ENCODE results near the gene AGPAT4.

AGPAT4 gene

DNA sequence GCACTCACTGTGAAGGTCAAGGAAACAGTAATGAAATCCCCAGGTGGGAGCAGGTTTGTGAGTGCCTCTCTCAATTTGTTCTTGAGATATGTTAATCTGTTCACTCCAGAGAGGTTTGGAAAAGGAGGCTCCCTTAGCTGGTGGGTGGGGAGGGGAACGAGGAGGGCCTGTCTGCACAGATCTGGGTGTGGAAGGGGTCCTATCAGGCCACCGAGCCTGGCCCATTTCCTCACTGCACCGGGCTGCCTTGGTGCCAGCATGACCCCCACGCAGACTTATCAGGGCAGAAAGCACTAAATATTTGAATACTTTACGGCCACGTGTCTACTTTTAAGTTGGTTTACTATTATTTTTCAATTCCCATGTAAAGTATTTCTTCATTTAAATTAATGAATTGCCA lies 8.3 kb downstream of the AGPAT4 start:
- TF ChIP-seq, protein P1, sequence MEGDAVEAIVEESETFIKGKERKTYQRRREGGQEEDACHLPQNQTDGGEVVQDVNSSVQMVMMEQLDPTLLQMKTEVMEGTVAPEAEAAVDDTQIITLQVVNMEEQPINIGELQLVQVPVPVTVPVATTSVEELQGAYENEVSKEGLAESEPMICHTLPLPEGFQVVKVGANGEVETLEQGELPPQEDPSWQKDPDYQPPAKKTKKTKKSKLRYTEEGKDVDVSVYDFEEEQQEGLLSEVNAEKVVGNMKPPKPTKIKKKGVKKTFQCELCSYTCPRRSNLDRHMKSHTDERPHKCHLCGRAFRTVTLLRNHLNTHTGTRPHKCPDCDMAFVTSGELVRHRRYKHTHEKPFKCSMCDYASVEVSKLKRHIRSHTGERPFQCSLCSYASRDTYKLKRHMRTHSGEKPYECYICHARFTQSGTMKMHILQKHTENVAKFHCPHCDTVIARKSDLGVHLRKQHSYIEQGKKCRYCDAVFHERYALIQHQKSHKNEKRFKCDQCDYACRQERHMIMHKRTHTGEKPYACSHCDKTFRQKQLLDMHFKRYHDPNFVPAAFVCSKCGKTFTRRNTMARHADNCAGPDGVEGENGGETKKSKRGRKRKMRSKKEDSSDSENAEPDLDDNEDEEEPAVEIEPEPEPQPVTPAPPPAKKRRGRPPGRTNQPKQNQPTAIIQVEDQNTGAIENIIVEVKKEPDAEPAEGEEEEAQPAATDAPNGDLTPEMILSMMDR (IDR thresholded peaks at IDR 0.05; ENCODE audit: control insufficient read depth, extremely low read depth, insufficient read depth), result no peak
- H3K4me3 ChIP-seq (ENCODE audit: low read depth, low read length), result no peak overlapping the region
- no peak for DNase-seq (ENCODE audit: low read depth)

DNA sequence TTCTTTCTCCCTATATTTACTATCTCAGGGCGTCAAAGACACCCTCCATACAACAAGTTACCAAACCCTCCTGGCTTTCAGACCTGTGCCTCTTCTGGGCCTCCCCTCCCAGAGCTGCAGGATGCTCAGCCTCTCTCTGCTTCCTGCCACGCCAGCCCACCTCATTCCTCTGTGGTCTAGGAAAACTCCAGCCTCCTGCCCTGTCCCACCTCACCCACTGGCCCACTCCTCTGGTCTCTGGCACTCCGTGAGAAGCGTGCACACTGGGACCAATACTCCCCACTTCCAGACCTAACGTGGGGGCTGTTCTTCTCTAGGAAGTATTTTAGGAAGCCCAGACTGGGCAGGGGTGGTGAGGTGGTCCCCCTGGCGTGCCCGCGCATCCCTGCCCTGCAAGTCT lies 9.7 kb downstream of the AGPAT4 start:
- no peak for DNase-seq (ENCODE audit: low read depth)
- TF ChIP-seq, protein P1 (IDR thresholded peaks at IDR 0.05; ENCODE audit: control insufficient read depth, extremely low read depth, insufficient read depth), result no peak
- no peak overlapping the region for H3K4me3 ChIP-seq (ENCODE audit: low read depth, low read length)

DNA sequence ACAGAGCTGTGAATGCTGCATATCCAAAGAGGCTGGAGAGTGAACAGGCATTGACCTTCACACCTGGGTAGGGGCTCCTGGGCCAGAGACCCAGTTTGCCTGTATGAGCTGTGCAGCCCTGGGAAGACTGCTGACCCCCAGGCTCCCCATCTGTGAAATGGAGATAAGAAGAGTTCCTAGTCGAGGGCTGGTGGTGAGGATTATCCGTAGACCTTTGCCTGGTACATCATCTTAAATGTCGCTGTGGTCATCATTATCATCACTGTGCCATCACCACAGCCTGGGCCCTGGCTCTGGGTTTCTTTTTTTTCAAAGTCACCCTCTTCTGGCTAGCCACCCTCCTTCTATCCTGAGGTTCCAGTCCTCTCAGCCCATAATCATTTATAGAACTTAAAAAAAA lies 12.0 kb downstream of the AGPAT4 start:
- H3K4me3 ChIP-seq (ENCODE audit: low read depth, low read length), result no peak overlapping the region
- TF ChIP-seq, protein P1 (IDR thresholded peaks at IDR 0.05; ENCODE audit: control insufficient read depth, extremely low read depth, insufficient read depth), result no peak
- no peak for DNase-seq (ENCODE audit: low read depth)

DNA sequence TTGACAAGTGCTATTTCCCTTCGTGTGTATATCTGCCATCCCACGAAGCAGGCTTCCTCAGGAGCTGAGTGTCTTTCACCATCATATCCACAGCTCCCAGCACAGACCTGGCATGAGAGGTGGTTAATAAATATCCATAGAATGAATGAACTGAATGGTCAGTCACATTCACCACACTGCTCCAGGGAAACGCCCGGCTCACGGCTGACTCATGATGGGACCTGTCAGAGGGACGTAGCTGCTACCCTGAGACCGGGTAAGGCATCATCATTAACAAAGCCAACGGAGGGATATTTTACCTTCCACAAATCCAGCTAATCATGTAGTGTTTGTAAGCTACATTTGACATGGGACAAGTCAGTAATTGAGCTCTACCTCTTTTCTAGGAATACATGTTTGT lies 12.5 kb downstream of the AGPAT4 start:
- no peak for DNase-seq (ENCODE audit: low read depth)
- TF ChIP-seq, protein P1 (IDR thresholded peaks at IDR 0.05; ENCODE audit: control insufficient read depth, extremely low read depth, insufficient read depth), result no peak
- H3K4me3 ChIP-seq (ENCODE audit: low read depth, low read length), result no peak overlapping the region

DNA sequence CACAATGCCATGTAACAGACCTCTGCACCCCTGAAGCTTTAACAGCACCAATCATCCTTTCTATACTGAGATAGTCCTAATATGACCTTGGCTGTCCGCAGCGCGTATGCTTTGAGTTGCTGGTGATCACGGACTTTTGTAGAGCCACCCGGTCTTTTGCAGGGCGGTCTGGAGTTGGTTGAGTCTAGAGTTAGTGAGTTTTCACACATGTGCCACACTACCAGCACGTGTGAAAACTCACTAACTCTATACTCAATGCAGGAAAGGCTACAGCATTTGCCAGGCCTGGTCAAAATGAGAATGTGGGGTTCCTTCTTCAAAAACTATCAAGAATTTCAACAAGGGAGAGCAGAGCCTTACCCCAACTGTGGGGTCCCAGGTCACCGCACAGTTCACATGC lies 14.6 kb downstream of the AGPAT4 start:
- H3K4me3 ChIP-seq (ENCODE audit: low read depth, low read length), result no peak overlapping the region
- no peak for DNase-seq (ENCODE audit: low read depth)
- TF ChIP-seq, protein P1 (IDR thresholded peaks at IDR 0.05; ENCODE audit: control insufficient read depth, extremely low read depth, insufficient read depth), result no peak

DNA sequence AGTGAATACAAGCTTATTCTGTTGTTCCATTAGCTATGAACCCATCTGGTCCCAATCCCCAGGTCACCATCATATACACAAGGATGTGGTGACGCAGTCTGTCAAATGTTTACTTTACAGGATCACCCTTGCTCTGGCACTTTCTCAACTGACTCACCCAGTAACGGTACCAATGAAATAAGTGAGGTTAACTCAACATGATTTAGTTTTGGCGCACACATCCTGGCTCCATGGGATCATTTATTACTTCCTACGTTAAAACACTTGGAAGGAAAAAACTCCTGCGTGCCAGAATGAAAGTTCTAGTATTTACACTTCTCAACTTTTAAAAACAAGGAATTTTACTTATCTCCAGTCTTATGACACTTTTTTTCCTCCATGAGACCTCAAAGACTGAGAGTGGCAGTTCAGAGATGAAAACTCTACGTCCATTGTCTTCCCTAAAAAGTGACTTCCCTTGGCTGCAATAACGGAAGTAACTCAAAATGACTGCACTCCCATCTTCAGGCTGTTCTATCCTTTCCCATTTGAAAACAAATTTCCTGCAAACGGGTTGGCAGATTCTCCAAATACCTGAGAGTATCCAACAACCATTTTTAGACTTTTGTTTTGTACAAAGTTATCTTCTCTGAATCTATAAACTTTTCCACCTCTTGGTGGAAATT lies 15.9 kb downstream of the AGPAT4 start:
- H3K4me3 ChIP-seq (ENCODE audit: low read depth, low read length), result no peak overlapping the region
- TF ChIP-seq, protein P1 (IDR thresholded peaks at IDR 0.05; ENCODE audit: control insufficient read depth, extremely low read depth, insufficient read depth), result no peak
- no peak for DNase-seq (ENCODE audit: low read depth)

DNA sequence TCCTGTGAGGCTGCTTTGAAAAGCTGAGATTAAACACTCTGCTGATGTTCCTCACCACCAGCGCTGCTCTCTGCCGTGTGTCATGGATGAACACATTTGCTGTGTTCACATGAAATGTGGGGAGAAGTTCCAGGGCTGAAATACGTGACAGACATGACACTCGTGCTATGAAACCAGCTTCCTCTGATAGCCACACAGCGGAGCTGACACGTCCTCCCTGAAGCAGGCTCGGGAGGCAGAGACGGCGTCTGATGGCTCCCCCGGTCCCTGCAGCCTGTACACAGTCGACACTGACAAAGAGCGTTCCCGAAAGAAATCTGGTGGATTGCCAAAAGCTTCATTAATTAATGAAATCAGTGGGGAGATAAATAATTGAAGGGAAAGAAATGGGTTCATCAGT lies 17.5 kb downstream of the AGPAT4 start:
- H3K4me3 ChIP-seq (ENCODE audit: low read depth, low read length), result no peak overlapping the region
- no peak for DNase-seq (ENCODE audit: low read depth)
- TF ChIP-seq, protein P1 (IDR thresholded peaks at IDR 0.05; ENCODE audit: control insufficient read depth, extremely low read depth, insufficient read depth), result no peak
